Measurements from ENCODE around the gene NDUFV3. TPM values are rescaled to one million over a fixed set of nuclear protein-coding genes. Genes with fewer than 3 reads are reported as not detected.
"Not testable (repeated sequence)": the region's sequence is repeated elsewhere in the genome, so short reads cannot be mapped to it uniquely, and the experiment has no call there.

Gene NDUFV3
- total and polyA plus RNA-seq, 2 donors (not counting 3 experiments of a cell fraction or from before 2014, with no cell fraction given): 13.4 to 45.7 TPM

DNA sequence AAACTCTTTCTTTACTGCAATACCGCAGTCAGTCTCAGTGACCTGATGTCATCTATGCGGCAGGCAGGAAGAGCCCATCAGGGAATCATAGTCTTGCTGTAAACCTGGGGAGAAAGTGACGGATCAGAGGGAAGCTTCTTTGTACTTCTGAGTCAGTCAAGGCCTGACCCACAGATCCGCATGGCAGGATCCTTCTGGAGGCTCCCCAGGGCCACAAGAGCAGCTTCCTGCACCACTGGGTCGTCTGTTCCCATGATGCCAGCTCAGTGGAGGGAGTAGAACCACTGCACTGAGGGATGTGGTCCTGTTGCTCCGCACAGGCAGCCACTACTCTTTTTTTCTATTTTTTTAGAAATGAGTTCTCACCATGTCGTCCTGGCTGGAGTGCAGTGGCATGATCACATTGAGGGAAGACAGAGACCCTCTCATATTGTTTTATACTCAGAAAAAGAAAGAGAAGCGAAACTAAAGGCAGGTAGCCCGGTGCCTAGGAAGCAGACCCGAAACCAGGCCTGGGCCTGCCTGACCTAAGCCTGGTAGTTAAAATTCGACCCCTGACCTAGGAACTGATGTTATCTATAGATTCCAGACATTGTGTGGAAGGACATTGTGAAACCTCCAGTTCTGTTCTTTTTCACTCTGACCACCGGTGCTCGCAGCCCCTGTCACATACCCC, 38.6 kb downstream of the NDUFV3 start:
- ChIA-PET POLR2A (no interaction called here), CTCF (no interaction called here)
- BruUV-seq (replicated peaks): no TSS peak
- Histone ChIP-seq H3K4me2 (ENCODE audit: insufficient read depth, low read length) (no peak overlapping the region), H3K9me3 (replicated peaks; ENCODE audit: control insufficient read depth, insufficient read depth, low read length) (no peaks in the 10 kb centered on the region), H4K20me1 (replicated peaks; ENCODE audit: control insufficient read depth, extremely low read depth, insufficient read depth, low read length) (no peaks in the 10 kb centered on the region), H3K27ac (ENCODE audit: insufficient read depth, low read depth, low read length) (no peak overlapping the region), H3K36me3 (ENCODE audit: control insufficient read depth in 2 of 2, extremely low read depth in 1 of 2, insufficient read depth in 2 of 2, low read length in 2 of 2) (no peaks in the 10 kb centered on the region), H3K79me2 (ENCODE audit: control insufficient read depth, insufficient read depth, low read length) (no peaks in the 10 kb centered on the region), H3K27me3 (ENCODE audit: control insufficient read depth in 2 of 2, insufficient read depth in 2 of 2, low read length in 2 of 2) (no peaks in the 10 kb centered on the region), H3K4me1 (ENCODE audit: control insufficient read depth, extremely low read depth, insufficient read depth, low read length) (no peaks in the 10 kb centered on the region), H2AFZ (ENCODE audit: low read depth, low read length) (no peak overlapping the region), H3K9ac (replicated peaks; ENCODE audit: extremely low read depth, insufficient read depth, low read length) (no peak overlapping the region), H3K9me1 (replicated peaks; ENCODE audit: control insufficient read depth, extremely low read depth, insufficient read depth, low read length) (no peaks in the 10 kb centered on the region), H3K4me3 (replicated peaks in 1 of 3; ENCODE audit: insufficient read depth in 1 of 3, low read depth in 1 of 3, low read length in 3 of 3) (no peak overlapping the region)
- TF ChIP-seq, protein P1, sequence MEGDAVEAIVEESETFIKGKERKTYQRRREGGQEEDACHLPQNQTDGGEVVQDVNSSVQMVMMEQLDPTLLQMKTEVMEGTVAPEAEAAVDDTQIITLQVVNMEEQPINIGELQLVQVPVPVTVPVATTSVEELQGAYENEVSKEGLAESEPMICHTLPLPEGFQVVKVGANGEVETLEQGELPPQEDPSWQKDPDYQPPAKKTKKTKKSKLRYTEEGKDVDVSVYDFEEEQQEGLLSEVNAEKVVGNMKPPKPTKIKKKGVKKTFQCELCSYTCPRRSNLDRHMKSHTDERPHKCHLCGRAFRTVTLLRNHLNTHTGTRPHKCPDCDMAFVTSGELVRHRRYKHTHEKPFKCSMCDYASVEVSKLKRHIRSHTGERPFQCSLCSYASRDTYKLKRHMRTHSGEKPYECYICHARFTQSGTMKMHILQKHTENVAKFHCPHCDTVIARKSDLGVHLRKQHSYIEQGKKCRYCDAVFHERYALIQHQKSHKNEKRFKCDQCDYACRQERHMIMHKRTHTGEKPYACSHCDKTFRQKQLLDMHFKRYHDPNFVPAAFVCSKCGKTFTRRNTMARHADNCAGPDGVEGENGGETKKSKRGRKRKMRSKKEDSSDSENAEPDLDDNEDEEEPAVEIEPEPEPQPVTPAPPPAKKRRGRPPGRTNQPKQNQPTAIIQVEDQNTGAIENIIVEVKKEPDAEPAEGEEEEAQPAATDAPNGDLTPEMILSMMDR (IDR thresholded peaks at IDR 0.05; ENCODE audit: extremely low read depth in 1 of 2, insufficient read depth in 1 of 2, low read depth in 1 of 2, low read length in 2 of 2): no peak
- TF ChIP-seq, protein P2, sequence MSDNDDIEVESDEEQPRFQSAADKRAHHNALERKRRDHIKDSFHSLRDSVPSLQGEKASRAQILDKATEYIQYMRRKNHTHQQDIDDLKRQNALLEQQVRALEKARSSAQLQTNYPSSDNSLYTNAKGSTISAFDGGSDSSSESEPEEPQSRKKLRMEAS (IDR thresholded peaks at IDR 0.05; ENCODE audit: insufficient read depth, insufficient read length): no peak
- no peak for TF ChIP-seq POLR2A (IDR thresholded peaks at IDR 0.05; ENCODE audit: low read depth, low read length)
- no peak for TF ChIP-seq GATA2 (IDR thresholded peaks at IDR 0.05; ENCODE audit: insufficient read depth, insufficient read length, low read depth, low read length)
- TF ChIP-seq MYC (IDR thresholded peaks at IDR 0.05; ENCODE audit: low read depth, low read length): no peak
- TF ChIP-seq JUN (IDR thresholded peaks at IDR 0.05; ENCODE audit: borderline replicate concordance, insufficient read depth, insufficient read length, low read depth): no peak
- no peak for TF ChIP-seq FOS (IDR thresholded peaks at IDR 0.05; ENCODE audit: borderline replicate concordance, insufficient read depth, low read length)
- TF ChIP-seq EZH2 (IDR thresholded peaks at IDR 0.05; ENCODE audit: borderline replicate concordance, low read depth, low read length, severe bottlenecking): no peak
- TF ChIP-seq POLR2AphosphoS5 (IDR thresholded peaks at IDR 0.05; ENCODE audit: insufficient read depth, low read depth, low read length): no peak
- dilution Hi-C loops (cut with MboI; ENCODE audit: extremely low pct_ligation_motif_present, low sequenced_read_pairs): no loop called here
- intact Hi-C loops (cut with micrococcal nuclease): no loop called here
- FAIRE-seq (no peak), DNase-seq (ENCODE audit: low read depth, low spot score) (no peak)

DNA sequence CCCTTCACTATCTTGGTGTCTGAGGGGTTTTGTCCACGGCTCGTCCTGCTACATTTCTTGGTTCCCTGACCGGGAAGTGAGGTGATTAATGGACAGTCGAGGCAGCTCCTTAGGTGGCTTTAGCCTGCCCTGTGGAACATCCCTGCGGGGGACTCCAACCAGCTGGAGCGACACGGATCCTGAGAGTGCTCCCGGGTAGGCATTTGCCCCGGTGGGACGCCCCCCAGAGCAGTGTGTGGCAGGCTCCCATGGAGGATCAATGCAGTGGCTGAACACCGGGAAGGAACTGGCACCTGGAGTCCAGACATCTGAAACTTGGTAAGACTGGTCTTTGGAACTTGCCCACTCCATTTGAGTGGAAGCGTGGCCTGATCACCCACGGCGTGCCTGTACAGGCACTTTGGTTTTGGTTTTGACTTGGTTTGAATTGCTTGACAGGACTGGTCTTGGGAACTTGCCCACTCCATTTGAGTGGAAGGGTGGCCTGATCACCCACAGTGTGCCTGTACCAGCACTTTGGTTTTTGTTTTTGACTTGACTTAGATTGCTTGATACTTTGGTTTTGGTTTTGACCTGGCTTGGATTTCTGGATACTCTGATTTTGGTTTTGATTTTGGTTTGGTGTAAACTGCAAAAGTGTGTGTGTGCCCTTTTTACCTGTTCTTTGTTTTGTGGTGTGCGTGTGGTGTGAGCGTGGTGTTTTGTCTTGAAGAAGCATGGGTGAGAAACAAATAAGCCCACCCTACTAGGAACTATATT, 39.4 kb downstream of the NDUFV3 start:
- CTCF ChIA-PET; H3K4me1 ChIP-seq (ENCODE audit: control insufficient read depth, extremely low read depth, insufficient read depth, low read length); DNase-seq (ENCODE audit: low read depth, low spot score); H3K79me2 ChIP-seq (ENCODE audit: control insufficient read depth, insufficient read depth, low read length); dilution Hi-C loops (cut with MboI; ENCODE audit: extremely low pct_ligation_motif_present, low sequenced_read_pairs); H3K36me3 ChIP-seq (ENCODE audit: control insufficient read depth in 2 of 2, extremely low read depth in 1 of 2, insufficient read depth in 2 of 2, low read length in 2 of 2); H3K9me3 ChIP-seq (replicated peaks; ENCODE audit: control insufficient read depth, insufficient read depth, low read length); H4K20me1 ChIP-seq (replicated peaks; ENCODE audit: control insufficient read depth, extremely low read depth, insufficient read depth, low read length); H3K4me3 ChIP-seq (replicated peaks in 1 of 3; ENCODE audit: insufficient read depth in 1 of 3, low read depth in 1 of 3, low read length in 3 of 3); H3K9ac ChIP-seq (replicated peaks; ENCODE audit: extremely low read depth, insufficient read depth, low read length); H3K9me1 ChIP-seq (replicated peaks; ENCODE audit: control insufficient read depth, extremely low read depth, insufficient read depth, low read length); H3K4me2 ChIP-seq (ENCODE audit: insufficient read depth, low read length); POLR2A ChIA-PET; intact Hi-C loops (cut with micrococcal nuclease); FAIRE-seq; H3K27ac ChIP-seq (ENCODE audit: insufficient read depth, low read depth, low read length); H2AFZ ChIP-seq (ENCODE audit: low read depth, low read length); H3K27me3 ChIP-seq (ENCODE audit: control insufficient read depth in 2 of 2, insufficient read depth in 2 of 2, low read length in 2 of 2); BruUV-seq (replicated peaks): not testable (repeated sequence)
